HL-60/S4 (cell line): Measurements from ENCODE around the gene YWHAG.

ENCODE experiments used
- in situ Hi-C: fragments of 300-500 bp; cut with MboI; formaldehyde crosslinking; loops from 2 replicates; pipeline ENCODE4 v1.14.3; 2022; ENCODE audit warnings: low sequenced_read_pairs

Gene YWHAG

DNA sequence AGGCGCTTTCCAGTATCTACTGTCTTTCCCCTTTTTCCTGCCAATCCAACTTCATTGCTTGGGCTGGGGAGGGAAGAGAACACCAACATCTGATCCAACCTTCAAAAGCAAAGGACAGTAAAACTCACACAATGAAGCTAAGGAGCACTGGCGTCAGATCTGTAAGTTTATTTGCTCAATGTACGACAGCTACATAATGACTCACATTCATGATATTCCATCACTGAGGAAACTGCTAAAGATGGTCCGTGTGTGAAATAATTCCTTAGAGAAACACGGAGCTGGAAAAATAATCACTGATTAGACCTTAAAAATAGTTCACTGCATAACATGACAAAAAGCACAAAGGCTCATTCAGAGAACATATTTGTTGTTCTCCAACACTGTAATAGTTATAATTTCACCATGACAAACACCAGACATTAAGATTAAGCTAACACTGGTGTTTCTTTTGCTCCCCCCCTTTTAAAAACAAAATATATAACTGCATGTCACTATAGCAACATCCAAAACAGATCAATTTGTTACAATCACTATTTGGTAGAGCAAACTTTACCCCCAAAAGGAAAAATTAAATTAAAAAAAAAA, 32.1 kb downstream of the YWHAG start:
- in situ Hi-C loops, result no loop called here

DNA sequence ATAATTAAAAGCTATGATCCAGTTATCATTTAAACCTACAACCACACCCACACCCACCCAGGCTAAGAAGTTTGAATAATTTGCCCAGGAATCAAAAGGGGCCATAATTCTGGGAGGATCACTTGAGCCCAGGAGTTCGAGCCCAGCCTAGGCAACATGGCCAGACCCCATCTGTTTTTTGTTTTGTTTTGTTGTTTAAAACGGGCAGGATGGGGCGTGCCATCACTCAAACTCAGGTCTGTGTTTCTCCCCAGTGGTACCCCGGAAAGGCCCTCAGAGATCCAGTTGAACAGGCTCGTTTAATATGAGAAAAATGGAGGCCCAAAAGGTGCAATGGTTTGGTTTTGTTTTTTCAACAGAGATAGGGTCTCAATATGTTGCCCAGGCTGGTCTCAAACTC, 33.0 kb downstream of the YWHAG start:
- in situ Hi-C loops, result no loop called here

DNA sequence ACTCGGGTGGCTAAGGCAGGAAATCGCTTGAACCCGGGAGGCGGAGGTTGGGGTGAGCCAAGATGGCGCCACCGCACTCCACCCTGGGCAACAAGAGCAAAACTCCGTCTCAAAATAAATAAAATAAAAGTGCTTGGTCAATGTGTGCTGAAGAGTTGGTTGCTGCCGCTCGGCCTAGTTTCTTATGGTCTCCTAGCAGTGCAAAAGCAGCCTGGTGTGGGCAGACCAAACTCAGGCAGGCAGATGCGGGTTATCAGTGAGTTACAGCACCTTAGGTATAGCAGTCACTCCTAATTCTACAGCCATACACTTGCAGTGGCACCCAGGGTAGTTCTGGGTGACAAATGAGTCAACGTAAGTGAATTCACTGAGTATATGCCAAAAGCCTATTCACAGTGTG, 33.7 kb downstream of the YWHAG start:
- in situ Hi-C loops, result no loop called here

DNA sequence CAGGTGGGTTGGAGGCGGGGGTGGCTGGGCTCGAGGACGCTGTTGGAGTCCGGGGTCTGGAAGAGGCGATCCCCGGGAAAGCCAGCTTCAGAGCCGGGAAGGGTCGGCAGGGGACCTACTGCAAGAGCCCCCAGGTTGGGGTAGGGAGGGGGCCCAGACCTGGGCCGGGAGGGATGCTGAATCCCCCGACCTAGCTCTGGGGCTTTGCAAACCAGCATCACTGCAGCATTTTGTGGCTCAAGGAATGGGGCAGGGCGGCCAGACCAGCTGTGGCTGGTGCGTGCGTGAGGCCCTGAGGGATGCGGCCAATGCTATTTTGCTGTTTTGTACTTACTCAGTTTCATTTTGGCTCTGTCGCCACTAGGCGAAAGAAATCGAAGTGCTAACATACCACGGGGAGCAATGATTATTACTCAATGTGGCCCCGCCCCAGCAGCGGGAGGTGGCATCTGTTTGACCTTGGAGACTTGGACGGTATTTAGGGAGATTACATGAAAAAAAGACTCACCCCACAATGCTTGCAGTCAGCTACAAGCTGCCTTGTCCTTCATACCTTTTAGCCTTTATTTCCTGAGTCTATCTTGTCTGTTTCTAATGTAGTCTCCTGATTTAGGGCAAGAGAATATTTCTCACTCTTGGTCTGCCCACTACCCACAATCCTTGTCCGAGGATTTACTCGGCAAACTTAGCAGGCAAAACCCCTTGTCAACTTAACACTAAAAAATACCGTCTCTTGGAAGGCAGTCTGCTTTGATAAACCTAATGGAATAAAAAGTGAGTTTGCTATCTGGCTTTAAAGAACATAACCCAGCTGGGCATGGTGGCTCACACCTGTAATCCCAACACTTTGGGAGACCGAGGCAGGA, 40.1 kb downstream of the YWHAG start:
- in situ Hi-C loops, result loop anchor here (25.0 kb wide), 1 partner anchor 456 kb away; no protein-coding TSS in a partner anchor

DNA sequence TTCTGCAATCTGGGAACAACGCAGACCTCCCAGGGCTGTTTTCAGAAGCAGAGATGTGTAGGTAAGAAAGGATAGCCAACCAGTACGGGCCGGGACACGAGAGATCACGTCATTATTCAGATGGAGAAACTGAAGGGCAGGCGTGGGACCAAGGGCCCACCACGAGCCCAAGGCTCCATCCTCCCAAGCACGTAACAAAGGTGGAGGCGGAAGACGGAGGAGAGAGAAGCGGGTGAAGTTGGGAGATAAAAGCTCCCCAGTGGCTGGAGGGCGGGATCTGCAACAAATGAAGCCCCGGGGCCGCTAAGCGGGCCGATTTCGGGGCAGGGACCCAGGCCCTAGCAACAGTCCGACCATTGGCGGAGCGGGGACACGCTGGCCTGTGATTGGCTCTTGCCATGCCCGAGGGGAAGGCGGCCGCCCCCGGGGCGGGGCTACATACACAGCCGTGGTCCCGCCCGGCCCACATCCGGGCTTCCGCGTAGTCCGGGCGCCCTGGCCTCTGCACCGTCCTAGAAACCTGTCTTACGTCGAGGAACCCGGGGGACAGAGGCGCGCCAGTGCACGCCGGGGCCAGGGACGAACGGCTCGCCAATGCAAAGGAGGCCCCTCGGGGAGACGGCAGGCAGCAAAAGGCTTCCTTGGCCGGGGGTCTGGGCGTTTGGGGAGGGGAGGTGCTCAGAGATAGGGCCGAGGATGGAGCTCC, 40.9 kb downstream of the YWHAG start:
- in situ Hi-C loops, result loop anchor here (25.0 kb wide), 1 partner anchor 456 kb away; no protein-coding TSS in a partner anchor

DNA sequence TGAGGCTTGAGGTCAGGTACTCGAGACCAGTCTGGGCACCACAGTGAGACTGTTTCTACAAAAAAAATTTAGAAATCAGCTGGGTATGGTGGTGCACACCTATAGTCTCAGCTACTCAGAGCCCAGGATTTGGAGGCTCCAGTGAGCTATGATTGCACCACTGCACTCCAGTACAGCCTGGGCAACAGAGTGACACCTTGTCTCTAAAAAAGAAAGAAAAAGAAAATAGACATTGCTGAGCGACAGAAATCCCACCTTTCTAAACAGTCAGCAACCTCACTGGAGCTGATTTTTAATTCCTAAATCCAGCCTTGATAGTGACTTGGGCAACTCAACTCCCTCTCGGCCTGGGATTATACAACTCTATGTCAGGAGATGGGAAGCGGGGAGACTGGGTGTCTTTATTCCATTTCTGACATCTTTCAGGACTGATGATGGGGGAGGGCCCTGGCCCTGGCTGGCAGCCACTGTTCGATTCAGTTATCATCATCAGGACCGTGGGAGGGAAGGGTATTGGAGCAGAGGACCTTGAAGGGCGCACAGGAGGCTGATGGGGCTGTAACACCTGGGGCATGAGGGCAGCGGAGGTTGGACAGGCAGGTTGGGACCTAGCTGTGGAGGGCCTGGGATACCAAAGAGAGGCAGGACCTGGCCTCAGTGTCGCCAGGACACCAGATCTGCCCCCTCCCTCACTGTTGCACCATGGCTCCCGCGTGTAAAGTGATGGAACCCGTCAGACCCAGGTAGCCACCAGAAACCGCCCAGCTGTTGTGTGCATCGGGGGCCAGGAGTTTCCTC, 41.6 kb downstream of the YWHAG start:
- in situ Hi-C loops, result loop anchor here (25.0 kb wide), 1 partner anchor 455 kb away; no protein-coding TSS in a partner anchor

DNA sequence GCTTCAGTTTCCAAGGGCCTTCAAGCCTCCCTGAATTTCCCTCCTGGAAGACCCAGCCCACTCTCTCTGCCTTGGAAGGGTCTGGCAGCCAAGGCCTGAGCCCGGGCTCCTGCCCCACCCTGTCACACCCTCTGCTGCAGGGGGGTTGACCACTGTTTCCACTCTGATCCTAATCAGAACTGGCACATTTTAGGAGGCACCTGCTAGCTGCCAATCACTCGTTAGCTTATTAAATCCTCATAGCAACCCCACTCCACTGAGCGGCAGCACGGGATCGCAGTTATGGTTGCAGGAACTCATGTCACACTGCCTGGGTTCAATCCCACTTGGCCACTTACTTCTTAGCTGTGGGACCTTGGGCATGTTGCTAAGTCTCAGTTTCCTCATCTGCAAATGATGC, 43.4 kb downstream of the YWHAG start:
- in situ Hi-C loops, result loop anchor here (25.0 kb wide), 1 partner anchor 453 kb away; no protein-coding TSS in a partner anchor

DNA sequence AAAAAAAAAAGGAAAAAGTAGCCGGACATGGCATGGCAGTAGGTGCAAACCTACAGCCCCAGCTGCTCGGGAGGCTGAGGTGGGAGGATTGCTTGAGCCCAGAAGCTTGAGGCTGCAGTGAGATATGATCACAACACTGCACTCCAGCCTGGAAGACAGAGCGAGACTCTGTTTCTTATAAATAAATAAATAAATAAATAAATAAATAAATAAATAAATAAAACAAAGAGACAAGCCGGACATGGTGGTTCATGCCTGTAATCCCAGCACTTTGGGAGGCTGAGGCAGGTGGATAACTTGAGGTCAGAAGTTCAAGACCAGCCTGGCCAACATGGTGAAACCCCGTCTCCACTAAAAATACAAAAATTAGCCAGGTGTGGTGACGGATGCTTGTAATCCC, 44.1 kb downstream of the YWHAG start:
- in situ Hi-C loops, result loop anchor here (5.0 to 25.0 kb wide), 2 partner anchors 132 to 452 kb away; no protein-coding TSS in a partner anchor

DNA sequence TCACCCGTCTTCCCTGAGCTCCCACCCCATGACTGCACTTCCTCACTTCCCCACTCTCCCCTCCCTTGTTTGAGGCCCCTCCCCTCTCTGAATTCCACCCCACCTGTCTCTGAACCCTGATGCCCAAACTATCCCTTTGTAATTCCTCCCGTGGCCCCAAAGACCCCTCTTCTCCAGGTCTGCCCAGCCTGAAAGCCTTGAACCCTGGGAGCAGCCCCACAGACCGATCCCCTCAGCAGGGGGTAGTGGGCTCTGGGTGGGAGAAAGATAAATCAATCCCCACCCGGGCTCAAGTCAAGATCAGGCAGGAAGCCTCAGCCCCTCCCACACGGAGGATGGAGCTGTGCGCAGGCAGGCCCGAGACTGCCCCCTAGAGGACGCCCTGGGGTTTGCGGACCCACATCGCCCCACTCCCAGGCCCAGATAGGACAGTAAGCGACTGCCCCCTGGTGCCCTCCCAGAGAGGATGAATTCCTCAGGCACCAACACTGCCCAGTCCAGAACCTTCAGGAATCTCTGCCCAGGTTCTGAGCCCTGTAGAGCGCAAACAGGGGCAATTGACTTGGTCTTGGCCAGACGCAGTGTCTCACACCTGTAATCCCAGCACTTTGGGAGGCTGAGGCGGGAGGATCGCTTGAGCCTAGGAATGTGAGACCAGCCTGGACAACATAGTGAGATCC, 44.6 kb downstream of the YWHAG start:
- in situ Hi-C loops, result loop anchor here (5.0 to 25.0 kb wide), 2 partner anchors 132 to 452 kb away; no protein-coding TSS in a partner anchor

DNA sequence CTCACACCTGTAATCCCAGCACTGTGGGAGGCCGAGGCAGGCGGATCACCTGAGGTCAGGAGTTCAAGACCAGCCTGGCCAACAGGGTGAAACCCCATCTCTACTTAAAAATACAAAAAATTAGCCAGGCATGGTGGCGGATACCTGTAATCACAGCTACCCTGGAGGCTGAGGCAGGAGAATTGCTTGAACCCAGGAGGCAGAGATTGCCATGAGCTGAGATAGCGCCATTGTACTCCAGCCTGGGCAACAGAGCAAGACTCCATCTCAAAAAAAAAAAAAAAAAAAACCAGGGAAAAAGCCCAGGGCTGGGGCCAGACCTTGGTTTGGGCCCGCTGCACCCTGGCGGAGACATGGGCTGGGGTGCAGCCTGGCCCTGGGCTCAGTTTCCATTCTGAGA, 47.0 kb downstream of the YWHAG start:
- in situ Hi-C loops, result loop anchor here (5.0 to 25.0 kb wide), 2 partner anchors 130 to 450 kb away; no protein-coding TSS in a partner anchor

DNA sequence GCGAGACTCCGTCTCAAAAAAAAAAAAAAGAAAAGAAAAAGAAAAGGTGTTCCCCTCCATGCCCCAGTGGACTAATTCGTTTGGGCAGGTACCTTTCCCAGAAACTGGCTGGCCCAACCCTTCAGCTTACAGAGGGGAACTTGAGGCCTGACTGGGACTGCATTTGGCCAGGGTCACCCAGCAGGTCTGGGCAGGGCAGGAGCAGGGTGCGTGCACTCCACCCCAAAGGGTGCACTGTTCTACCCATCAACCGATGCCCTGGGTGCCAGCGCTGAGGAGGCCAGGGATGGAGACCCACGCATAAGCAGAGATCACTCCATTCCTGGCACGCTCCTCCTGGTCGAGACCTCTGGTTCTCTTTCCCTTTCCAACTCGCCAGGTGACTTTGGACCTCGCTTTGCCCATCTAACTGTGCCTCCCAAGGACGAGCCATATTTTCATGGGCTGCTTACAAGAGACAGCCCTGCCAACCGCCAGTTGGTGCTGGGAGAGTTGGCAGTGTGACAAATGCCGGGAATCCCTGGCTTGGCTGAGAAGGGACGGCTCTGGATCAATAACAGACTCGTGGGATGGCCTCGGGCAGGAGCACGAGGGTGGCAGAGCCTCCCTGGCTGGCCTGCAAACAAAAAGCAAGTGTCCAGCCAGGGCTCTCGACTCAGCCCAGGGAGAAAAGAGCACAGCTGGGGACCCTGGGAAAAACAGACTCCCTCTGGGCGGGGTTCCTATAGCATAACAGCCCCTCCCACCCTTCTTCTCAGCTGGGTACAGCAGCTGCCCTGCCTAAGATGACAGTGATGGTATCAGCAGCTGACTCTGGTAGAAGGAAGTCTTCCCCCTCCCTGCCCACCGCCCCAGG, 48.5 kb downstream of the YWHAG start:
- in situ Hi-C loops, result loop anchor here (5.0 to 25.0 kb wide), 2 partner anchors 128 to 448 kb away; no protein-coding TSS in a partner anchor

DNA sequence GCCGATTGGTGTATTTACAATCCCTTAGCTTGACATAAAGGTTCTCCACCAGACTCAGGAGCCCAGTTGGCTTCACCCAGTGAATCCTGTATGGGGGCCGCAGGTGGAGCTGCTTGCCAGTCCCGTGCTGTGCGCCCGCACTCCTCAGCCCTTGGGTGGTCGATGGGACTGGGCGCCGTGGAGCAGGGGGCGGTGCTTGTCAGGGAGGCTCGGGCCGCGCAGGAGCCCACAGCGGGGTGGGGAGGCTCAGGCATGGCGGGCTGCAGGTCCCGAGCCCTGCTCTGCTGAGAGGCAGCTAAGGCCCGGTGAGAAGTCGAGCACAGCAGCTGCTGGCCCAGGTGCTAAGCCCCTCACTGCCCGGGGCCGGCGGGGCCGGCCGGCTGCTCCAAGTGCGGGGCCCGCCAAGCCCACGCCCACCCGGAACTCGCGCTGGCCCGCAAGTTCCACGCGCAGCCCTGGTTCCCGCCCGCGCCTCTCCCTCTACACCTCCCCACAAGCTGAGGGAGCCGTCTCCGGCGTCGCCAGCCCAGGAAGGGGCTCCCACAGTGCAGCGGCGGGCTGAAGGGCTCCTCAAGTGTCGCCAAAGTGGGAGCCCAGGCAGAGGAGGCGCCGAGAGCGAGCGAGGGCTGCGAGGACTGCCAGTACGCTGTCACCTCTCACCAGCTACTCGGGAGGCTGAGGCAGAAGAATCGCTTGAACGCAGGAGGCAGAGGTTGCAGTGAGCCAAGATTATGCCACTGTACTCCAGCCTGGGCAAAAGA, 49.3 kb downstream of the YWHAG start:
- in situ Hi-C loops, result loop anchor here (5.0 to 25.0 kb wide), 2 partner anchors 127 to 447 kb away; no protein-coding TSS in a partner anchor

DNA sequence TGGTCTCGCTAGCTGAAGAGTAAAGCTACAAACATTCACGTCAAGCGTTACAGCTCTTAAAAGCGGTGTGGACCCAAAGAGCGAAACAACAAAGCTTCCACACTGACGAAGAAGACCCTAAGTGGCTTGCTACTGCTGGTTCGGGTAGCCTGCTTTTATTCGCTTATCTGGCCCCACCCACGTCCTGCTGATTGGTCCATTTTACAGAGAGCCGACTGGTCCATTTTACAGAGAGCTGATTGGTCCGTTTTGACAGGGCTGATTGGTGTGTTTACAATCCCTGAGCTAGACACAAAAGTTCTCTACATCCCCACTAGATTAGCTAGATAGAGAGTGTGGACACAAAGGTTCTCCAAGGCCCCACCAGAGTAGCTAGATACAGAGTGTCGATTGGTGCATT, 49.9 kb downstream of the YWHAG start:
- in situ Hi-C loops, result loop anchor here (25.0 kb wide), 1 partner anchor 447 kb away; no protein-coding TSS in a partner anchor

DNA sequence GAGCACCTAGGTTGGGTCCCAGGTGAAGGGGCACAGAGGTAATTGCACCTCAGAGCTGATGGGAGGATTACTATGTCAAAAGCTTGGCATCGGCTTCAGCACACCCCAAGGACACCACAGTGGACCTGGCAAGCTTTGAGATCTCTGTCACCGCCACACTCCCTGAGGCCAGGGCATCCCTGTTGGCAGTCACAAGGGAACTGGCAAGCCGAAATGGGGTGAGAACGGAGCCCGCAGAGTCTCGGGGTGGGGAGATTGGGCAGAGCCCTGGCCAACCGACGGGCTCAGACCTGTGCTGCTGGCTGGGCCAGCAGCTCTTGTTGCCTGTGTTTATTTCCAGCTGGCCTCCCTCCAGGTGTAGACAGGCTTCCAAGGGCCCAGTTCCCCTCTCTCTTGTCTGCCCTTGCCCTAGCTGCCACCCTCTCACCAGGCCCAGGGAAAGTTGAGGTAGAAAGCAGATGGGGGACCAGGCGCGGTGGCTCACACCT, 53.9 kb downstream of the YWHAG start:
- in situ Hi-C loops, result loop anchor here (25.0 kb wide), 1 partner anchor 443 kb away; no protein-coding TSS in a partner anchor

DNA sequence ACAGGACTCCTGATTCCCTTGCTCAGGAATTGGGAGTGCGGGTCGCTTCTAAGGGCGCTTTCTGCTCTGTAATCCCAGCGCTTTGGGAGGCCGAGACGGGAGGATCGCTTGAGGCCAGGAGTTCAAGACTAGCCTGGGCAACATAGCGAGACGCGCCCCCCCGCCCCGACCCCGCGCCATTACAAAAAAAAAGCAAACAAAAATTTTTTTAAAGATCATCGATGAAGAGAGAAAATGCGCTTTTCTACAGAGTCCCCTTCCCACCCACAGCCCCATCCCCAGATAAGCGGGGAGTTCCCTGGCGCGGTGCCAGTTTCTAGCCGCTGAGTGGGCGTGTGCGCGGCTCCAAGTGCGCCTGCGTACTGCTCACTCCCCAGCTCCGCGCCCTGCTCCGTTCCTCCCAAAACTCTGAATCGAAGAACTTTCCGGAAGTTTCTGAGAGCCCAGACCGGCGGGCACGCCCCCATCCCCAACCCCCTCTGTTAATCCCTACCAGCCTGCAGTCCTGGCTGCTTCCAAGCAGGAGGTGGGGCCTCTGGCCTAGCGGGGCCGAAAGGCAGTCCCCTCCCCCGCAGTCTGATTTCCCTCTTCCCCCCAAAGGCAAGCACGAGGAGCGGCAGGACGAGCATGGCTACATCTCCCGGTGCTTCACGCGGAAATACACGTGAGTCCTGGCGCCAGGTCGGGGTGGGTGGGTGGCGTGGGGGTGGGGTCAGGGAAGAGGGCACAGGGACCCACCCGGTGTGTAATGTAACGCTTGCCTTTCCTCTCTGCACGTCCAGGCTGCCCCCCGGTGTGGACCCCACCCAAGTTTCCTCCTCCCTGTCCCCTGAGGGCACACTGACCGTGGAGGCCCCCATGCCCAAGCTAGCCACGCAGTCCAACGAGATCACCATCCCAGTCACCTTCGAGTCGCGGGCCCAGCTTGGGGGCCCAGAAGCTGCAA, 55.3 kb downstream of the YWHAG start:
- in situ Hi-C loops, result loop anchor here (25.0 kb wide), 1 partner anchor 441 kb away; no protein-coding TSS in a partner anchor
